Liver (tissue), 9 donors: ENCODE measurements around the gene CCDC61. TPM values are rescaled to one million over a fixed set of nuclear protein-coding genes. Genes with fewer than 3 reads are reported as not detected.

ENCODE experiments used
- DNase-seq: peaks from one replicate; pipeline ENCODE4 v3.0.0-alpha.2; 2017; ENCODE audit warnings: low spot score
- H3K27ac ChIP-seq, 2 donors: one replicate each; pipeline ENCODE4 v1.7.0; 2013; ENCODE audit warnings: inconsistent platforms in 2 of 2, low read length in 2 of 2, control low read depth in 1 of 2, low read depth in 1 of 2, mild to moderate bottlenecking in 1 of 2
- H3K27me3 ChIP-seq, 4 donors: one replicate each; pipeline versions ENCODE4 v1.6.1 to v1.7.0; 2013; ENCODE audit warnings: low read length in 3 of 4, inconsistent platforms in 1 of 4, mild to moderate bottlenecking in 1 of 4, moderate library complexity in 1 of 4; ENCODE audit not compliant: control insufficient read depth in 4 of 4, insufficient read depth in 4 of 4
- H3K36me3 ChIP-seq, 4 donors: one replicate each; pipeline versions ENCODE4 v1.6.1 to v1.7.0; 2013; ENCODE audit warnings: low read length in 3 of 4, mild to moderate bottlenecking in 3 of 4, low read depth in 1 of 4, moderate library complexity in 1 of 4; ENCODE audit not compliant: control insufficient read depth in 4 of 4, insufficient read depth in 3 of 4
- H3K4me1 ChIP-seq, 4 donors: one replicate each; pipeline versions ENCODE4 v1.6.1 to v1.7.0; 2013; ENCODE audit warnings: low read length in 3 of 4, mild to moderate bottlenecking in 3 of 4, moderate library complexity in 1 of 4; ENCODE audit not compliant: control insufficient read depth in 4 of 4, insufficient read depth in 4 of 4
- H3K4me3 ChIP-seq, 3 donors: one replicate each; pipeline versions ENCODE4 v1.6.1 to v1.7.0; 2013; ENCODE audit warnings: low read length in 3 of 3, control low read depth in 1 of 3, low read depth in 1 of 3, mild to moderate bottlenecking in 1 of 3
- H3K9ac ChIP-seq, 2 donors: one replicate each; pipeline ENCODE4 v1.7.0; 2013; ENCODE audit warnings: low read length in 2 of 2, mild to moderate bottlenecking in 2 of 2, moderate library complexity in 2 of 2, control low read depth in 1 of 2, low read depth in 1 of 2
- H3K9me3 ChIP-seq, 4 donors: one replicate each; pipeline versions ENCODE4 v1.6.1 to v1.7.0; 2013; ENCODE audit warnings: low read length in 3 of 4; ENCODE audit not compliant: control insufficient read depth in 4 of 4
- EGR1 ChIP-seq, 2 donors: IDR thresholded peaks; 2 replicates each; pipeline ENCODE4 v1.6.1; 2016 to 2018; ENCODE audit warnings: antibody characterized with exemption in 2 of 2, low read depth in 2 of 2
- FOXA1 ChIP-seq: IDR thresholded peaks from 2 replicates; pipeline ENCODE4 v1.6.1; 2016; ENCODE audit warnings: antibody characterized with exemption
- GABPA ChIP-seq, 2 donors: IDR thresholded peaks in 1 of 2; conservative IDR thresholded peaks in 1 of 2; 2 replicates each; pipeline ENCODE4 v1.6.1; 2016; ENCODE audit warnings: antibody characterized with exemption in 2 of 2, mild to moderate bottlenecking in 1 of 2, moderate library complexity in 1 of 2
- HNF4G ChIP-seq: IDR thresholded peaks from 2 replicates; pipeline ENCODE4 v1.6.1; 2016; ENCODE audit warnings: antibody characterized with exemption
- JUND ChIP-seq, 2 donors: IDR thresholded peaks; 2 replicates each; pipeline ENCODE4 v1.6.1; 2016; ENCODE audit warnings: antibody characterized with exemption in 2 of 2
- NR2F2 ChIP-seq: IDR thresholded peaks from 2 replicates; pipeline ENCODE4 v1.6.1; 2016; ENCODE audit warnings: antibody characterized with exemption
- RAD21 ChIP-seq, 2 donors: IDR thresholded peaks; 2 replicates each; pipeline ENCODE4 v1.6.1; 2016; ENCODE audit warnings: antibody characterized with exemption in 2 of 2, mild to moderate bottlenecking in 2 of 2
- SP1 ChIP-seq: IDR thresholded peaks from 2 replicates; pipeline ENCODE4 v1.6.1; 2018; ENCODE audit warnings: antibody characterized with exemption, mild to moderate bottlenecking
- TAF1 ChIP-seq: conservative IDR thresholded peaks from 2 replicates; pipeline ENCODE4 v1.6.1; 2016; ENCODE audit warnings: antibody characterized with exemption, mild to moderate bottlenecking
- YY1 ChIP-seq: IDR thresholded peaks from 2 replicates; pipeline ENCODE4 v1.6.1; 2016; ENCODE audit warnings: antibody characterized with exemption, mild to moderate bottlenecking
- WGBS: extraction: QIAGEN DNeasy Blood & Tissue Kit; methylation state at CpG from one replicate; pipeline ENCODE4 v1.1.7; 2013; 5-methylcytosine and 5-hydroxymethylcytosine counted together
- polyA plus RNA-seq, 2 donors: library from polyadenylated mRNA; stranded (reverse) in 1 of 2; unstranded in 1 of 2; fragments of 200-250 nt in 1 of 2; fragments of >200 nt in 1 of 2; fragmentation: Nextera tagmentation in 1 of 2; extraction: Ambion mirVana in 1 of 2; gene quantifications; one replicate each; pipeline versions ENCODE4 v1.2.1 to v1.2.3, GENCODE V29; 2013 to 2015
- total RNA-seq, 2 donors: library from RNA; depleted of rRNA; stranded (reverse); fragments of >200 nt; gene quantifications; one replicate each; pipeline ENCODE4 v1.2.3, GENCODE V29; 2014
- TF ChIP-seq, protein P1 (sequence below): IDR thresholded peaks from 2 replicates; pipeline ENCODE4 v1.6.1; 2016; ENCODE audit warnings: antibody characterized with exemption, mild to moderate bottlenecking
- TF ChIP-seq, protein P2 (sequence below): IDR thresholded peaks from 2 replicates; pipeline ENCODE4 v1.6.1; 2016; ENCODE audit warnings: antibody characterized with exemption
- TF ChIP-seq, protein P3 (sequence below): fragments of 150-350 bp; IDR thresholded peaks from 2 replicates; pipeline ENCODE4 v1.5.1; 2017; ENCODE audit warnings: improper control_type of control experiment, low read depth, low read length; ENCODE audit not compliant: missing input control
- TF ChIP-seq, protein P4 (sequence below): IDR thresholded peaks from 2 replicates; pipeline ENCODE4 v1.6.1; 2016; ENCODE audit warnings: antibody characterized with exemption
- TF ChIP-seq, protein P5 (sequence below): IDR thresholded peaks from 2 replicates; pipeline ENCODE4 v1.6.1; 2016; ENCODE audit warnings: antibody characterized with exemption
- donor health status: healthy.
- donor health status: healthy.
- donor health status: healthy.
- donor health status: healthy.
- donor health status: healthy.

CCDC61 gene
- total and polyA plus RNA-seq, 4 donors: 1.7 to 6.3 (median 2.9) TPM

DNA sequence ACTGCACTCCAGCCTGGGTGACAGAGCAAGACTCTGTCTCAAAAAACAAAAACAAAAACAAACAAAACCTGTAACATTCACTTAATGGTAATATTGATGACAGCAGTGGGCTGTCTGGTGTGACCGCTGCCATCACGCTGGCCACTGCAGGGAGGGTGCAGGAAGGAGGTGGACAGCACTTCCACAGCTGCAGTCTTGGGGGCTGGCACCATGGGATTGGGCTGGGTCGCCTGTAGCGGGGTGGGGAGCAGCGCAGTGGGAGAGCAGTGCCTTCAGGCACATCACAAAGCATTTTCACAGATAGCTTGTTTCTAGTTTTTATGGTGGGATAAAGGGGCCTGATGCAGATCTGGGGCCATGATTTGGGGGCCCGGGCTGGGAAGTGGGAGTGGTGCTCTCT, 40.3 kb downstream of the CCDC61 start:
- no peak overlapping the region for H3K9ac ChIP-seq
- no peaks in the 10 kb centered on the region for H3K36me3 ChIP-seq
- WGBS: 82% methylated on average over 6 of the region's 6 CpGs
- TF ChIP-seq NR2F2 (no peak), RAD21 (IDR thresholded peaks at IDR 0.05) (no peak), HNF4G (no peak), JUND (IDR thresholded peaks at IDR 0.05) (no peak), SP1 (no peak), FOXA1 (no peak), EGR1 (IDR thresholded peaks at IDR 0.05; ENCODE audit: low read depth in 2 of 2) (no peak), GABPA (IDR thresholded peaks at IDR 0.05 in 1 of 2, conservative IDR thresholded peaks at IDR 0.05 in 1 of 2) (no peak), YY1 (no peak), TAF1 (no peak)
- TF ChIP-seq, protein P1, sequence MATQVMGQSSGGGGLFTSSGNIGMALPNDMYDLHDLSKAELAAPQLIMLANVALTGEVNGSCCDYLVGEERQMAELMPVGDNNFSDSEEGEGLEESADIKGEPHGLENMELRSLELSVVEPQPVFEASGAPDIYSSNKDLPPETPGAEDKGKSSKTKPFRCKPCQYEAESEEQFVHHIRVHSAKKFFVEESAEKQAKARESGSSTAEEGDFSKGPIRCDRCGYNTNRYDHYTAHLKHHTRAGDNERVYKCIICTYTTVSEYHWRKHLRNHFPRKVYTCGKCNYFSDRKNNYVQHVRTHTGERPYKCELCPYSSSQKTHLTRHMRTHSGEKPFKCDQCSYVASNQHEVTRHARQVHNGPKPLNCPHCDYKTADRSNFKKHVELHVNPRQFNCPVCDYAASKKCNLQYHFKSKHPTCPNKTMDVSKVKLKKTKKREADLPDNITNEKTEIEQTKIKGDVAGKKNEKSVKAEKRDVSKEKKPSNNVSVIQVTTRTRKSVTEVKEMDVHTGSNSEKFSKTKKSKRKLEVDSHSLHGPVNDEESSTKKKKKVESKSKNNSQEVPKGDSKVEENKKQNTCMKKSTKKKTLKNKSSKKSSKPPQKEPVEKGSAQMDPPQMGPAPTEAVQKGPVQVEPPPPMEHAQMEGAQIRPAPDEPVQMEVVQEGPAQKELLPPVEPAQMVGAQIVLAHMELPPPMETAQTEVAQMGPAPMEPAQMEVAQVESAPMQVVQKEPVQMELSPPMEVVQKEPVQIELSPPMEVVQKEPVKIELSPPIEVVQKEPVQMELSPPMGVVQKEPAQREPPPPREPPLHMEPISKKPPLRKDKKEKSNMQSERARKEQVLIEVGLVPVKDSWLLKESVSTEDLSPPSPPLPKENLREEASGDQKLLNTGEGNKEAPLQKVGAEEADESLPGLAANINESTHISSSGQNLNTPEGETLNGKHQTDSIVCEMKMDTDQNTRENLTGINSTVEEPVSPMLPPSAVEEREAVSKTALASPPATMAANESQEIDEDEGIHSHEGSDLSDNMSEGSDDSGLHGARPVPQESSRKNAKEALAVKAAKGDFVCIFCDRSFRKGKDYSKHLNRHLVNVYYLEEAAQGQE: no peak
- TF ChIP-seq, protein P2, sequence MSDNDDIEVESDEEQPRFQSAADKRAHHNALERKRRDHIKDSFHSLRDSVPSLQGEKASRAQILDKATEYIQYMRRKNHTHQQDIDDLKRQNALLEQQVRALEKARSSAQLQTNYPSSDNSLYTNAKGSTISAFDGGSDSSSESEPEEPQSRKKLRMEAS: no peak
- TF ChIP-seq, protein P3, sequence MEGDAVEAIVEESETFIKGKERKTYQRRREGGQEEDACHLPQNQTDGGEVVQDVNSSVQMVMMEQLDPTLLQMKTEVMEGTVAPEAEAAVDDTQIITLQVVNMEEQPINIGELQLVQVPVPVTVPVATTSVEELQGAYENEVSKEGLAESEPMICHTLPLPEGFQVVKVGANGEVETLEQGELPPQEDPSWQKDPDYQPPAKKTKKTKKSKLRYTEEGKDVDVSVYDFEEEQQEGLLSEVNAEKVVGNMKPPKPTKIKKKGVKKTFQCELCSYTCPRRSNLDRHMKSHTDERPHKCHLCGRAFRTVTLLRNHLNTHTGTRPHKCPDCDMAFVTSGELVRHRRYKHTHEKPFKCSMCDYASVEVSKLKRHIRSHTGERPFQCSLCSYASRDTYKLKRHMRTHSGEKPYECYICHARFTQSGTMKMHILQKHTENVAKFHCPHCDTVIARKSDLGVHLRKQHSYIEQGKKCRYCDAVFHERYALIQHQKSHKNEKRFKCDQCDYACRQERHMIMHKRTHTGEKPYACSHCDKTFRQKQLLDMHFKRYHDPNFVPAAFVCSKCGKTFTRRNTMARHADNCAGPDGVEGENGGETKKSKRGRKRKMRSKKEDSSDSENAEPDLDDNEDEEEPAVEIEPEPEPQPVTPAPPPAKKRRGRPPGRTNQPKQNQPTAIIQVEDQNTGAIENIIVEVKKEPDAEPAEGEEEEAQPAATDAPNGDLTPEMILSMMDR: no peak
- TF ChIP-seq, protein P4, sequence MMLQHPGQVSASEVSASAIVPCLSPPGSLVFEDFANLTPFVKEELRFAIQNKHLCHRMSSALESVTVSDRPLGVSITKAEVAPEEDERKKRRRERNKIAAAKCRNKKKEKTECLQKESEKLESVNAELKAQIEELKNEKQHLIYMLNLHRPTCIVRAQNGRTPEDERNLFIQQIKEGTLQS: no peak
- TF ChIP-seq, protein P5, sequence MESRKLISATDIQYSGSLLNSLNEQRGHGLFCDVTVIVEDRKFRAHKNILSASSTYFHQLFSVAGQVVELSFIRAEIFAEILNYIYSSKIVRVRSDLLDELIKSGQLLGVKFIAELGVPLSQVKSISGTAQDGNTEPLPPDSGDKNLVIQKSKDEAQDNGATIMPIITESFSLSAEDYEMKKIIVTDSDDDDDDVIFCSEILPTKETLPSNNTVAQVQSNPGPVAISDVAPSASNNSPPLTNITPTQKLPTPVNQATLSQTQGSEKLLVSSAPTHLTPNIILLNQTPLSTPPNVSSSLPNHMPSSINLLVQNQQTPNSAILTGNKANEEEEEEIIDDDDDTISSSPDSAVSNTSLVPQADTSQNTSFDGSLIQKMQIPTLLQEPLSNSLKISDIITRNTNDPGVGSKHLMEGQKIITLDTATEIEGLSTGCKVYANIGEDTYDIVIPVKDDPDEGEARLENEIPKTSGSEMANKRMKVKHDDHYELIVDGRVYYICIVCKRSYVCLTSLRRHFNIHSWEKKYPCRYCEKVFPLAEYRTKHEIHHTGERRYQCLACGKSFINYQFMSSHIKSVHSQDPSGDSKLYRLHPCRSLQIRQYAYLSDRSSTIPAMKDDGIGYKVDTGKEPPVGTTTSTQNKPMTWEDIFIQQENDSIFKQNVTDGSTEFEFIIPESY: no peak
- H3K27ac ChIP-seq: no peak overlapping the region
- H3K9me3 ChIP-seq: peaks cover 0 to 2% (median 0%) of the 10 kb centered on the region in 4 donors
- DNase-seq: no peak
- no peaks in the 10 kb centered on the region for H3K4me1 ChIP-seq
- peaks cover 0 to 2% (median 0%) of the 10 kb centered on the region in 4 donors for H3K27me3 ChIP-seq
- no peak overlapping the region for H3K4me3 ChIP-seq
